ENCODE results near the gene HS3ST5. TPM values are rescaled to one million over a fixed set of nuclear protein-coding genes. Genes with fewer than 3 reads are reported as not detected.

Gene HS3ST5
- total and polyA plus RNA-seq, 4 donors = not detected

GRCh38 chr6:114203460-114203859 lies 139.4 kb downstream of the HS3ST5 start:
- no peak for TF ChIP-seq TAF1 (conservative IDR thresholded peaks at IDR 0.05)
- TF ChIP-seq SP1 (IDR thresholded peaks at IDR 0.05) = no peak
- no peak for TF ChIP-seq FOXA1 (IDR thresholded peaks at IDR 0.05)
- TF ChIP-seq JUND (IDR thresholded peaks at IDR 0.05) = no peak
- TF ChIP-seq GABPA (IDR thresholded peaks at IDR 0.05 in 1 of 2, conservative IDR thresholded peaks at IDR 0.05 in 1 of 2) = no peak
- WGBS = 84% methylated on average over 3 of the region's 3 CpGs
- no peaks in the 10 kb centered on the region for H3K4me1 ChIP-seq (ENCODE audit: control insufficient read depth in 4 of 4, insufficient read depth in 4 of 4, low read length in 3 of 4)

GRCh38 chr6:114202389-114202788 lies 140.4 kb downstream of the HS3ST5 start:
- TF ChIP-seq FOXA2 (IDR thresholded peaks at IDR 0.05) (no peak), NR2F2 (IDR thresholded peaks at IDR 0.05) (no peak), GABPA (IDR thresholded peaks at IDR 0.05 in 1 of 2, conservative IDR thresholded peaks at IDR 0.05 in 1 of 2) (no peak), CTCF (IDR thresholded peaks at IDR 0.05; ENCODE audit: low read depth, low read length, missing input control) (no peak), TAF1 (conservative IDR thresholded peaks at IDR 0.05) (no peak), HNF4A (conservative IDR thresholded peaks at IDR 0.05) (no peak), RAD21 (IDR thresholded peaks at IDR 0.05) (no peak), REST (IDR thresholded peaks at IDR 0.05) (no peak), ATF3 (IDR thresholded peaks at IDR 0.05) (no peak)
- DNase-seq (ENCODE audit: low spot score) = no peak
- H3K36me3 ChIP-seq (ENCODE audit: control insufficient read depth in 4 of 4, insufficient read depth in 3 of 4, low read depth in 1 of 4, low read length in 3 of 4) = no peaks in the 10 kb centered on the region
- no peaks in the 10 kb centered on the region for H3K4me1 ChIP-seq (ENCODE audit: control insufficient read depth in 4 of 4, insufficient read depth in 4 of 4, low read length in 3 of 4)
- H3K9ac ChIP-seq (ENCODE audit: low read depth in 1 of 2, low read length in 2 of 2) = no peak overlapping the region
- H3K9me3 ChIP-seq (ENCODE audit: control insufficient read depth in 4 of 4, low read length in 3 of 4) = no peaks in the 10 kb centered on the region
- no peaks in the 10 kb centered on the region for H3K27me3 ChIP-seq (ENCODE audit: control insufficient read depth in 4 of 4, insufficient read depth in 4 of 4, low read length in 3 of 4)
- no peak overlapping the region for H3K27ac ChIP-seq (ENCODE audit: low read depth in 1 of 2, low read length in 2 of 2)
- H3K4me3 ChIP-seq (ENCODE audit: low read depth in 1 of 3, low read length in 3 of 3) = no peak overlapping the region

More at GRCh38 chr6:114203460-114203859, 139.4 kb downstream of the HS3ST5 start:
- Histone ChIP-seq H3K9ac (ENCODE audit: low read depth in 1 of 2, low read length in 2 of 2) (no peak overlapping the region), H3K27me3 (ENCODE audit: control insufficient read depth in 4 of 4, insufficient read depth in 4 of 4, low read length in 3 of 4) (no peaks in the 10 kb centered on the region), H3K27ac (ENCODE audit: low read depth in 1 of 2, low read length in 2 of 2) (no peak overlapping the region), H3K36me3 (ENCODE audit: control insufficient read depth in 4 of 4, insufficient read depth in 3 of 4, low read depth in 1 of 4, low read length in 3 of 4) (no peaks in the 10 kb centered on the region), H3K9me3 (ENCODE audit: control insufficient read depth in 4 of 4, low read length in 3 of 4) (no peaks in the 10 kb centered on the region), H3K4me3 (ENCODE audit: low read depth in 1 of 3, low read length in 3 of 3) (no peak overlapping the region)
- DNase-seq (ENCODE audit: low spot score) = no peak

GRCh38 chr6:114200891-114201290 lies 141.9 kb downstream of the HS3ST5 start:
- WGBS = 51% methylated on average over 3 of the region's 3 CpGs
- no peak overlapping the region for H3K4me3 ChIP-seq (ENCODE audit: low read depth in 1 of 3, low read length in 3 of 3)
- no peak overlapping the region for H3K9ac ChIP-seq (ENCODE audit: low read depth in 1 of 2, low read length in 2 of 2)
- DNase-seq (ENCODE audit: low spot score) = no peak
- H3K36me3 ChIP-seq (ENCODE audit: control insufficient read depth in 4 of 4, insufficient read depth in 3 of 4, low read depth in 1 of 4, low read length in 3 of 4) = no peaks in the 10 kb centered on the region
- H3K9me3 ChIP-seq (ENCODE audit: control insufficient read depth in 4 of 4, low read length in 3 of 4) = no peaks in the 10 kb centered on the region
- TF ChIP-seq RAD21 (IDR thresholded peaks at IDR 0.05) (no peak), YY1 (IDR thresholded peaks at IDR 0.05) (no peak), TAF1 (conservative IDR thresholded peaks at IDR 0.05) (no peak), CTCF (IDR thresholded peaks at IDR 0.05; ENCODE audit: low read depth, low read length, missing input control) (no peak), SP1 (IDR thresholded peaks at IDR 0.05) (no peak), FOXA1 (IDR thresholded peaks at IDR 0.05) (no peak), HNF4A (conservative IDR thresholded peaks at IDR 0.05) (no peak), GABPA (IDR thresholded peaks at IDR 0.05 in 1 of 2, conservative IDR thresholded peaks at IDR 0.05 in 1 of 2) (no peak), EGR1 (IDR thresholded peaks at IDR 0.05; ENCODE audit: low read depth in 2 of 2) (no peak), NR2F2 (IDR thresholded peaks at IDR 0.05) (no peak), ATF3 (IDR thresholded peaks at IDR 0.05) (no peak)
- no peaks in the 10 kb centered on the region for H3K27me3 ChIP-seq (ENCODE audit: control insufficient read depth in 4 of 4, insufficient read depth in 4 of 4, low read length in 3 of 4)
- no peaks in the 10 kb centered on the region for H3K4me1 ChIP-seq (ENCODE audit: control insufficient read depth in 4 of 4, insufficient read depth in 4 of 4, low read length in 3 of 4)
- H3K27ac ChIP-seq (ENCODE audit: low read depth in 1 of 2, low read length in 2 of 2) = no peak overlapping the region
